ENCODE data around the gene CLEC2D. TPM values are rescaled to one million over a fixed set of nuclear protein-coding genes. Genes with fewer than 3 reads are reported as not detected.

Gene CLEC2D
- total RNA-seq, 1 donor from 2014 or later = 18.9 TPM

DNA sequence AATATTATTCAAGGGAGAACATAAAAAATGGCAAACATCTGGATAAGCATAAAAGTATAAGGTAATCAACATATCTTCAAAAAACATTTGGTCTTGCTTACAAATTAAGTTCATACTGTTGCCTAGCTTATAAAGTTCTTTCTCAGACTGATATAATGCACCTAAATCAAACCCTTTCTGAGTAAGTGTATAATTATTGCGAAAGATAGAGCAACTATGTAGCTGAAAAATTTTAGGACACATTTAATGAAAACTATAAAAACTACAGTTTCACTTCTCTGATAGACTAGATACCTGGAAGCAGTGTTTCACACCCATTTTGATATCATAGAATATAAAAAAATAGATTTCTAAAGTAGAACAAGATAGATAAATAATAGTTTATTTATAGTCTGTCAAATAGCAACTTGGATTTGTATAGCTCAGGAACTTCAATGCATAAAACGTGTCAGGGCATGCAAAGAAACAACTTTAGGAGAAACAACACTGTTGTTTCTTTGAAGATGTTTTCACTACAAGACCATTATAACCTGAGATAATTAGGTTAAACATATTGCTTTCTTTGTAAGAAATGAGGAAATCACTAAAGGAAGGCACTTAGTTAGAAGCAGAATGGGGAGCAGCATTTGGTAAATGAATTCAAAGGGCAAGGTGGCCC lies 55.8 kb downstream of the CLEC2D start:
- no peaks in the 10 kb centered on the region for H3K27me3 Mint-ChIP-seq (ENCODE audit: unreplicated experiment)
- no peak overlapping the region for H3K27ac Mint-ChIP-seq (ENCODE audit: unreplicated experiment)
- no peaks in the 10 kb centered on the region for H3K9me3 Mint-ChIP-seq (ENCODE audit: unreplicated experiment)
- no peak for DNase-seq (ENCODE audit: low spot score)
- H3K4me1 Mint-ChIP-seq (ENCODE audit: unreplicated experiment) = peaks cover 6% of the 10 kb centered on the region
- TF ChIP-seq, protein P1, sequence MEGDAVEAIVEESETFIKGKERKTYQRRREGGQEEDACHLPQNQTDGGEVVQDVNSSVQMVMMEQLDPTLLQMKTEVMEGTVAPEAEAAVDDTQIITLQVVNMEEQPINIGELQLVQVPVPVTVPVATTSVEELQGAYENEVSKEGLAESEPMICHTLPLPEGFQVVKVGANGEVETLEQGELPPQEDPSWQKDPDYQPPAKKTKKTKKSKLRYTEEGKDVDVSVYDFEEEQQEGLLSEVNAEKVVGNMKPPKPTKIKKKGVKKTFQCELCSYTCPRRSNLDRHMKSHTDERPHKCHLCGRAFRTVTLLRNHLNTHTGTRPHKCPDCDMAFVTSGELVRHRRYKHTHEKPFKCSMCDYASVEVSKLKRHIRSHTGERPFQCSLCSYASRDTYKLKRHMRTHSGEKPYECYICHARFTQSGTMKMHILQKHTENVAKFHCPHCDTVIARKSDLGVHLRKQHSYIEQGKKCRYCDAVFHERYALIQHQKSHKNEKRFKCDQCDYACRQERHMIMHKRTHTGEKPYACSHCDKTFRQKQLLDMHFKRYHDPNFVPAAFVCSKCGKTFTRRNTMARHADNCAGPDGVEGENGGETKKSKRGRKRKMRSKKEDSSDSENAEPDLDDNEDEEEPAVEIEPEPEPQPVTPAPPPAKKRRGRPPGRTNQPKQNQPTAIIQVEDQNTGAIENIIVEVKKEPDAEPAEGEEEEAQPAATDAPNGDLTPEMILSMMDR (IDR thresholded peaks at IDR 0.05; ENCODE audit: unreplicated experiment) = no peak
- no peaks in the 10 kb centered on the region for H3K36me3 Mint-ChIP-seq (ENCODE audit: low read depth, unreplicated experiment)
- no peak overlapping the region for H3K4me3 Mint-ChIP-seq (ENCODE audit: unreplicated experiment)

DNA sequence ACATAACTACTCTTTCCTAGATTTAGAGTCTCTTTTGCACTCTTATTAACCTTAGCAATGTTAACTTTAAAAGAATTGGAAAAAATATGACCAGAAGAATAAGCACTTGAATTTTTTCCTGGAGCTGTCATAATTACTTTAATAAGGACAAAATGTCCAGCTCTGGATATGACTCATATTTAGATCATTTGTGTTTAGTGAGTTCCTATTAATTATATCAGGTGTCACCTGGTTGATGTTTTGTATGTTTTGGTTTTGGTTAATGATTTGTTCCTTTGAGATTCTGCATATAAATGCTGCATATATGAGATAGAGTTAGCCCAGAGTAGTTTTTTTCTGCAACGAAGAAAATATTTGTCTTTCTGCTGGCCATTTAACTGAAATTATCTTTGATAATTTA lies 58.3 kb downstream of the CLEC2D start:
- H3K27me3 Mint-ChIP-seq (ENCODE audit: unreplicated experiment) = no peaks in the 10 kb centered on the region
- H3K4me1 Mint-ChIP-seq (ENCODE audit: unreplicated experiment) = no peaks in the 10 kb centered on the region
- no peak overlapping the region for H3K27ac Mint-ChIP-seq (ENCODE audit: unreplicated experiment)
- no peaks in the 10 kb centered on the region for H3K36me3 Mint-ChIP-seq (ENCODE audit: low read depth, unreplicated experiment)
- H3K4me3 Mint-ChIP-seq (ENCODE audit: unreplicated experiment) = no peak overlapping the region
- H3K9me3 Mint-ChIP-seq (ENCODE audit: unreplicated experiment) = no peaks in the 10 kb centered on the region
- no peak for DNase-seq (ENCODE audit: low spot score)
- TF ChIP-seq, protein P1 (IDR thresholded peaks at IDR 0.05; ENCODE audit: unreplicated experiment) = no peak

DNA sequence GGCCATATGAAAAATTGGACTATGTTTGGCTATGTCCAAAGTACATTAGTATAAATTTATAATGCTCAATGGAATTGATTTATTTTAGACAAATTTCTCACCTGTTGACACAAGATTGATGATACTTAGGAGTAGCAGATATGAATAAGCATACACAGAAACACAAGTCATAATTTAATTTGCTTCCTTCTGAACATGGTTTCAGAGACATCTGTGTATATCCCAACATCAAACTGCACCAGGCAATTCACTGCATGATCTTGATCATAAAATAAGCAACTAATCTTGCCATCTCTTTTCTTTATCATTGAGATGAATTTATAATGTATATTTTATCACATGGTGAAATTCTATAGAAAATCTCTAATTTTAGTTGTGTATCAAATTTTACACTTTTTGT lies 59.6 kb downstream of the CLEC2D start:
- H3K27ac Mint-ChIP-seq (ENCODE audit: unreplicated experiment) = no peak overlapping the region
- no peaks in the 10 kb centered on the region for H3K27me3 Mint-ChIP-seq (ENCODE audit: unreplicated experiment)
- no peak for DNase-seq (ENCODE audit: low spot score)
- TF ChIP-seq, protein P1 (IDR thresholded peaks at IDR 0.05; ENCODE audit: unreplicated experiment) = no peak
- no peak overlapping the region for H3K4me3 Mint-ChIP-seq (ENCODE audit: unreplicated experiment)
- no peaks in the 10 kb centered on the region for H3K36me3 Mint-ChIP-seq (ENCODE audit: low read depth, unreplicated experiment)
- no peaks in the 10 kb centered on the region for H3K9me3 Mint-ChIP-seq (ENCODE audit: unreplicated experiment)
- no peaks in the 10 kb centered on the region for H3K4me1 Mint-ChIP-seq (ENCODE audit: unreplicated experiment)

DNA sequence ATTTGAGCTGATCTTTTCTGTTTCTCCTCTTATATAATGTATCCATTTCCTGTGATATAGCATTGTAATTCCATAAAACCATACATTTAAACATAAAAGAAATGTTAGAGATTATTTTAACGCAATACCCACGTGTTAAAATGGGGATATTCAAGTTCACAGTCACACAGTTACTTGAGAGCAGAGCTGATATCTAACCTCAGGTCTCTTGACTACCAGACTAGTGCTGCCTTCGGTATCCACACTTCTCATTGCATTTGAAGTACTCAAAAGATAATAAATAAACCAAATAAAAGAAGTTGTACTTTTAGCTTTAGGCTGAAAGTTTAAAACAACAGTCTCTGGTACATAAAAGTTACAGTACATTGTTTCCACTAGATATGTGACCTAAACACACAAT lies 60.5 kb downstream of the CLEC2D start:
- no peak overlapping the region for H3K27ac Mint-ChIP-seq (ENCODE audit: unreplicated experiment)
- TF ChIP-seq, protein P1 (IDR thresholded peaks at IDR 0.05; ENCODE audit: unreplicated experiment) = no peak
- no peaks in the 10 kb centered on the region for H3K4me1 Mint-ChIP-seq (ENCODE audit: unreplicated experiment)

DNA sequence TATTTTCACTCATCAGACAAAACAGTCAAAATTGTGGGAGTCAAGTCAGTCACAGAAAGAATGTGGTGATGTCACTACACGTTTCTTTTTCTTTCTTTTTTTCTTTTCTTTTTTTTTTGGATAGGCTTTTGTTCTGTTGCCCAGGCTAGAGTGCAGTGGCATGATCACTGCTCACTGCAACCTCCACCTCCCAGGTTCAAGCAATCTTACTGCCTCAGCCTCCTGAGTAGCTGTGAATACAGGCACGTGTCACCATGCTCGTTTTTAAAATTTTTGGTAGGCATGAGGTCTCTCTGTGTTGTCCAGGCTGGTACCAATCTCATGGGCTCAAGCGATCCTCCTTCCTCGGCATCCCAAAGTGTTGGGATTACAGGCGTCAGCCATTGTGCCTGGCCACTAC lies 61.1 kb downstream of the CLEC2D start:
- TF ChIP-seq, protein P1 (IDR thresholded peaks at IDR 0.05; ENCODE audit: unreplicated experiment) = no peak
- DNase-seq (ENCODE audit: low spot score) = no peak
- Mint-ChIP-seq H3K4me1 (ENCODE audit: unreplicated experiment) (no peaks in the 10 kb centered on the region), H3K27ac (ENCODE audit: unreplicated experiment) (no peak overlapping the region), H3K36me3 (ENCODE audit: low read depth, unreplicated experiment) (no peaks in the 10 kb centered on the region), H3K9me3 (ENCODE audit: unreplicated experiment) (no peaks in the 10 kb centered on the region), H3K4me3 (ENCODE audit: unreplicated experiment) (no peak overlapping the region), H3K27me3 (ENCODE audit: unreplicated experiment) (no peaks in the 10 kb centered on the region)

More for the DNA sequence above, 60.5 kb downstream of the CLEC2D start:
- Mint-ChIP-seq H3K36me3 (ENCODE audit: low read depth, unreplicated experiment) (no peaks in the 10 kb centered on the region), H3K9me3 (ENCODE audit: unreplicated experiment) (no peaks in the 10 kb centered on the region), H3K4me3 (ENCODE audit: unreplicated experiment) (no peak overlapping the region), H3K27me3 (ENCODE audit: unreplicated experiment) (no peaks in the 10 kb centered on the region)
- no peak for DNase-seq (ENCODE audit: low spot score)
